NCI-H226 (cell line): ENCODE measurements around the gene PRCD.
"Not testable (repeated sequence)": the region's sequence is repeated elsewhere in the genome, so short reads cannot be mapped to it uniquely, and the experiment has no call there.

Experiments
- DNase-seq: peaks from one replicate; pipeline ENCODE4 v3.0.0-alpha.2; 2015

The PRCD gene

DNA sequence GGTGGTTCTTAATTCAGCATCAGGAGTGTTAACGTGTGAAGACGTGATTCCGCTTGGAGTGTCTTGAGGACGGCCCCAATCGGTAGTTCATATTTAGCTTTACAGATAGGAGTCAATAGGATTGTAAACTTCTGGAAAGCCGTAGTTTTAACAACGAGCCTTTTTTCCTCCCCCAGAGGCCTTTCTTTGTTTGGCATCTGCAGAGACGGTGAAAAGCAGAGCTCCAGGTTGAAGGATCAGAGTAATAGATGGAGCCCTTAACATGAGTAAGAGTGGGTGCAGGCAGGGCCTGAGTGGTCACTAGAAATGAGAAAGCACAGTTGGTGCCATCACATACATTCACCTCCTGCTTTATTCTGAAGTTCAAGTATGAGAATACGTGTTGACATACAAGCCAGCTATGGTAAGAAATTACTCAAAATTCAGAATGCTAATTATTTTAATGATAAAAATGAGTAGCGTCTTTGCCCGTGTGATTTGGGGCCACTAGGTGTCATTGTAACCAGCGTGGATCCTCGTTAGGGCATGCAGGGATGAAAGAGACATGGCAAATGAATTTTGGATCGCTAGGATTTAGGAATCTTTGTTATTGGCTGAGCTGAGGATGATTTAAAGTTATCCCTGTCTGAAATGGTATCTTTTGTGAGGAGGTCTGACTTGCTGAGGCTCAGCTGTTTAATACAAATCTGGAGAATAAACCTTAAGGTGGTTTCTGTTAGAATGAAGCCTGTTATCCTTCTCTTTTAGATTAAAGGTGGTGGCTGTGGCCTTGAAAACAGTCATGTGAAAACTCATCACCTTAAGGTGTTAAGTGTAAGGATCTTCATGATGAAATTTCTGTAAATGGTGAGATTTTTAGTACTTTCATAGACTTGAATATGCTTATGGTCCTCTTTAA, 18.6 kb downstream of the PRCD start:
- no peak for DNase-seq

DNA sequence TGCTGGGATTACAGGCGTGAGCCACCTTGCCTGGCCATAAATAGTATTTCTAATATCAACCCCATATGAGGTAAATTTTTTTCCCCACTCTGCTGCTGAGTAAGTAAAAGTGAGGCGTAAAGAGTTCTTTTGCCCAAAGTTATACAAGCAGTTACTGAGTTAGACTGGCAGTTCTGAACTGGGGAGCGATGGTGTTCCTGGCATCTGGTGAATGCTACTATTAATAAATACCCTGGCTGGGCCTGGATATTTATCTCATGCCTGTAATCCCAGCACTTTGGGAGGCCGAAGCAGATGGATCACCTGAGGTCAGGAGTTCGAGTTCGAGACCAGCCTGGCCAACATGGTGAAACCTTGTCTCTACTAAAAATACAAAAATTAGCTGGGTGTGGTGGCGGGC, 19.6 kb downstream of the PRCD start:
- DNase-seq, result not testable (repeated sequence)

DNA sequence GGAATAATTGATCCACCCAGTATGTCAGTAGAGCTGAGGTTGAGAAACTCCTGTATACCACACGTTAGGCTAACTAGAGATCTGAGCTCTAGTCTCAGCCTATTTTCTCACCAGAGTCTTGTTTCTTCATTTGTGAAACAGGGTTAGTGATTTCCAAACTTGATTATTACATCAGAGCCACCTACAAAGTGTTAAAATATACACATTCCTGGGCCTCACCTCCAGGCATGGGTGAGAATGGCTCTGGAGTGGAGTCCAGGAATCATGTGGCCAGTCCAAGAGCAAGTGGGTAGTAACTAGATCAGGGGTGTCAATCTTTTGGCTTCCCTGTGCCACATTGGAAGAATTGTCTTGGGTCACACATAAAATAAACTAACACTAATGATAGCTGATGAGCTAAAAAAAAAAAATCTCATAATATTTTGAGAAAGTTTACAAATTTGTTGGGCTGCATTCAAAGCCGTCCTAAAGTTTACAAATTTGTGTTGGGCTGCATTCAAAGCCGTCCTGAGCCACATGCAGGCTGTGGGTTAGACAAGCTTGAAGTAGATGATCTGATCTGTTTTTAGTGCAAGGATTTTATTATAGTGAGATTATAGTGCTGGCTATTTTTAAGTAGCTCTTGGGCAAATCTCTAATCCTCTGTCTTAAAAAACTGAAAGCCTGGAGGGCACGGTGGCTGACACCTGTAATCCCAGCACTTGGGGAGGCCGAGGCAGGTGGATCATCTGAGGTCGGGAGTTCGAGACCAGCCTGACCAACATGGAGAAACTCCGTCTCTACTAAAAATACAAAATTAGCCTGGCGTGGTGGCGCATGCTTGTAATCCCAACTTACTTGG, 20.4 kb downstream of the PRCD start:
- DNase-seq, result no peak

DNA sequence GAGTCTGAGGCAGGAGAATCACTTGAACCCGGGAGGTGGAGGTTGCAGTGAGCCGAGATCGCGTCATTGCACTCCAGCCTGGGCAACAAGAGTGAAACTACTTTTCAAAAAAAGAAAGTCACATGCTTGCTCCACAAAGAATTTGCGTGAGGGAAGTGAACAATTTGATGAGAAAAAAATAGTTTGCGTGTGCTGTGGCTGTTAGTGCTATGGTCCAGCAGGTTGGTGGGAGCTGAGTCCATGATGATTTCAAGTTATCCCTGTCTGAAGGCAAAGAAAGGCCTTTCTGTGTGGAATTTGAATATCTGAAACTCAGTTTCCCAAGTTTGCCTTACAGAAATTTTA, 21.0 kb downstream of the PRCD start:
- DNase-seq, result no peak

DNA sequence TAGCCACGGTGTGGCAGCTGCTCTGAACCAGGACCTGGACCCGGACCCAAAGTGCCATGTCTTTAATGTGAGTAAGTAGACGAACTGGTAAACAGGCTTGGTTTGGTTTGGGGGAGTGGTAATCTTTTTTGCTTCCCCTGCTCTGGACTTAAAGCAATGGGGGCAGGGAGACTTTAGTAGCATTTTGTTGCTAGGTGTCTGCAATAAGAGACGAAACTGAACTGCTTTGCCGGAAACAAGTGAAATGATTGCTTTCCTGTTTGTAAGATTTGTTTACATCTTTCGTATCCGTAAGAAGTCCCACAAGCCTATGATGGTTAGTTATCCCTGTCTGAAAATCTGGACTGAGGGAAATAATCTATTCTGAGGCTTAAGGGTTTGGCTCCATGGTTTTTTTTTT, 21.5 kb downstream of the PRCD start:
- DNase-seq, result no peak

DNA sequence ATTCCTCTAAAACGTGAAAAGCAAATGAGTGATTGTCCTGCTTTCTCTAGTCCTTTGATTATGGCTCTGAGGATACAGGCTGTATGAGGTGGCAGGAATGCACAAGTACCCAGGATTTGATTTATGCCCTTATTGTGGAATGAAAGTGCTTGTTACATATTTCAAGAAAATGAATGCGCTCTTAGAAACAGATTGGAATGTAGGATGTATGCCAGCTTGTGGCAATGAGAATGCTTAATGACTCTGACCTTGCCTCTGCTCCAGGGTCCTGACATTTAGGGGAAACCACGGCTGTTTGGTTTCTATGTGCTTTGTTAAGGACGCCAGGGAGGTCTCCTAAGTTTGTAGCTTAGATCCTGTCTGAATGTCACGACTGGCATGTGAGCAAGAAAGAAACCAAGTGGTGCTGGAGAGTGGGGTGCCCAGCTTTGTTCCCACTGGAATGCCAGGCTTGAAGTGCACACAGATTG, 22.0 kb downstream of the PRCD start:
- DNase-seq, result peak; percentile 42

DNA sequence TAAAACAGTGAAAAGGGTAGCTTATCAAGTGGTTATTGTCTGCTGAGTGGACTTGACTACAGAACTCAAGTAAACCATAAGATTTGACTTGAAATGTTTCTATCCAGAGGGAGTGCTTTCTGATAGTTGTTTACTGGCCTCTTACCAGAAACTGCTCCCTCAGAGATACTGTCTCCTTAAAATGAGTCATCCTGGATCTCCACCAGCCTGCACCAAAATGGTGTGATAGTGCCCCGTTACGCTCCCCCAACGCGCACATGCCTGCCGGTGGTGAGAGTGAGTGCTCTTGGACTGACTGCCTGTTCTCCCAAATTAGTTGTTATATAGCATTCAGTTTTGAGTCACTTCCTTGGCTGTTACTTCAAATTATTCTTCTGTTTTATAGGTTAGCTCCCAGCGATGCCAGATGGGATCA, 22.9 kb downstream of the PRCD start:
- peak; percentile 95 for DNase-seq

DNA sequence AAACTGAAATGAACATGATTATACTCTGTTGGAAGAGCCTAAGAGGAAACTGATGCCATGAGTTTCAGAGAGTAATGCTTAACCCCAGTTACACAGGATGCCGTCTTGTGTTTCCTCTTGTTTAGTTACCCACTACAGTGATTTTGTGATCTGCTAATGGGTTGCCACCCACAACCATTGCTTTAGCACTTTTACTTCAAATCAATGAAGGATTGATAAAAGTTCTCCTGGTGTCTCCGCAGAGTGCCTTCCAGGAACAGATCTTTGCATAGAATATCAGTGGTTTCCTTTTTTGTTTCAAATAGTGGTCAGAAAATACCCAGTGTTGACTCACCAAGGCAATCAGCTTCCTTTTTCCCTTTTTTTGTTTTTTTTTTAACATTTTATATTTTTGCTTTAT, 23.5 kb downstream of the PRCD start:
- DNase-seq, result not testable (repeated sequence)

DNA sequence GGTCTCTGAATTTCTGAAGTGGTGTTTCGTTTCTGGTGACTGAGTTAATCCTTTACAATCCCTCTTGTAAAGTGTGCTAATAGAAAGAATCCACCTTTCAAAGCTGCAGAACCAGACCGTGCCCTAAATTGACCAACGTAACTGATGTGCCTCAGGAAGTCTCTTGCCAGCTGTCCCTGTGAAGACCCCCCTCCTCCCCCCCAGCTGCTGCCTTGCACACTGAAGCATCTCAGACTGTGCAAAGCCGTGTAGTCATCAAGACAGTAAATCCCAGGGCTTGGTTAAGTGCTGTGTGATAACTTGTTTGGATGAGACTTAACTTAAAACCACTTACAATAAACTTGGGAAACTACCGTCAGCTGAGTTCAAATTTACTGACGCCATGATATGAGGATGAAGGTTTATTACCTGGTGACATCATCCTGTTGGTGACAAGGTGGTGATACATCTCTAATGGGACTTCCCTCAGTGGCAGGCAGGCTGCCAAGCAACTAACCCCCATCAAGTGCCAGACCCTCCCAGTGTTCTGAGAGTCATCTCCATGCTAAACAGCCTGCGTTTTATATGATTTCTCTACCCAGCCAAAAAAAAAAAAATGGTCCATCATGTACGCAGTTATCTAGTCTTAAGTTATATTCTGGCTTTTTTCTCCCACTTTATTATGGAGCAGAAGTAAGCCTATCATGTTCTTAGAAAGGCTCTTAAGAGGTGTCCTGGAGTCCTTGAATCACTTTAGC, 25.3 kb downstream of the PRCD start:
- DNase-seq, result not testable (repeated sequence)

DNA sequence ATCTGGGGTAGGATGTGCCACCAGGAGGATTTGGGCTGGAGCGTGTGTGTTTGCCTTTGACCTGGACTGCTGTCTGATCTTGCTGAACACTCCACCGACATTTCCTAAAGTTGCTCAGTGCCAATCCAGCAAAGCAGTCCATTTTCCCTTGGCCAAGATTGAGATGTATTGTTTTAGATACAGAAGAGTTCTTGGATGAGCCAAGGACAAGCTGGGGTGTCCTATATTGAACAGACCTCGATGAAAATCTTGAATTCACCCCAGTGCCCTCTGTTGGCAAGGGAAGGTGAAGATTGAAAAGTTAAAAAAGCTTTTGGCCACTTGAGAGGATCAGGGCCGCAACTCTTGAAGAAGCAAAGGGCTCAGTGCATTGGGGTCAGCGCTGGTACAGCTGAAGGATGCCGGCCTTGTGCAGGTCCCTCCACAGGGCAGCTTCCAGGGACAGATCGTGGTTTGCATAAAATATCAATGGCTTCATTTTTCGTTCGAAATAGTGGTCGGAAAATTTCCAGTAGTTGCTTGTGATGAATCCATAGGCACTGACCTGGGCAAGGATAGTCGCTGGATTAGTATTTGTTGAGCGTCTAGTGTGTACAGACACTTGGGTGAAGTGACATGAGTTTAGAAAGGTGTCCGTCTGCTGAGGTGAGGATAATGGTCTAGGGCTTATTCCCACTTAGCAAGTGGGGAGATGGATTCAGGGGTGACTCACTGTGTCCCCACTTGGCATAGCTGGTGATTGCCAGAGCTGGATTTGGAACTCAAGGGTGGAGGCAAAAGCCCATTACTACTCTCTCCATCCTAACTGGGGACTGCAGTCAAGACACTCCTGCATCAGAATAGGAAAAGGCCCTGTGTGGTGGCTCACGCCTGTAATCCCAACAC, 26.1 kb downstream of the PRCD start:
- no peak for DNase-seq

DNA sequence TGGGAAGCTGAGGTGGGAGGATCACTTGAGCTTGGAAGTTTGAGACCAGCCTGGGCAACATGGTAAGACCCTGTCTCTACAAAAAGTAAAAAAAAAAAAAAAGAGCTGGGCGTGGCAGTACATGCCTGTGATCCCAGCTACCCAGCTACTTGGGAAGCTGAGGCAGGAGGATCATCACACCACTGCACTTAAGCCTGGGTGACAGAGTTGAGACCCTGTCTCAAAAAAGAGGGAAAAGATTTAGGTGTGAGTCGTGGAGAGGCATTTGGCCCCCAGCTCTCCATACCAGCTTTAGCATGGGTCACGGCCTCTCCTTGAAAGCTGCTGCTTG, 26.7 kb downstream of the PRCD start:
- no peak for DNase-seq

DNA sequence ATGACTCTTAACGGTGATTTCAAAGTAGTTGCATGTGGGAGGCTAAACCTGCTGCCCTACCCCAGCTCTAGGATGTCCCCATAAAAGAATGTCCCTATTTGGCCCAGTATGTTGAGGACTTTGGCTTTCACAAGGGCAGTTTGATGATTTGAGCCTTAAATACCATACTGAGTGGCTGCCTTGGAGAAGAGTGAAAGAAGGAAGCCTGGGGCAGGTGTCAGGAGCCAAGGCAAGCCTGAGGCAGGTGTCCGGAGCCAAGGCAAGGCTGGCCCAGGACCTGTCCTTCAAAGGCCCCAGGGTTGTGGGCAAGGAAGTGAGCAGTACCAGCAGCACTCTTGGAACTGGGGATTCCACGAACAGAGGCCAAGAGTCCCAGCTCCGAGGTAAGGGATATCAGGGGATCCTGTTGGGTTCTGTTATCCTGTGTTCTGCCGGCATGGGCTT, 27.2 kb downstream of the PRCD start:
- DNase-seq, result no peak

DNA sequence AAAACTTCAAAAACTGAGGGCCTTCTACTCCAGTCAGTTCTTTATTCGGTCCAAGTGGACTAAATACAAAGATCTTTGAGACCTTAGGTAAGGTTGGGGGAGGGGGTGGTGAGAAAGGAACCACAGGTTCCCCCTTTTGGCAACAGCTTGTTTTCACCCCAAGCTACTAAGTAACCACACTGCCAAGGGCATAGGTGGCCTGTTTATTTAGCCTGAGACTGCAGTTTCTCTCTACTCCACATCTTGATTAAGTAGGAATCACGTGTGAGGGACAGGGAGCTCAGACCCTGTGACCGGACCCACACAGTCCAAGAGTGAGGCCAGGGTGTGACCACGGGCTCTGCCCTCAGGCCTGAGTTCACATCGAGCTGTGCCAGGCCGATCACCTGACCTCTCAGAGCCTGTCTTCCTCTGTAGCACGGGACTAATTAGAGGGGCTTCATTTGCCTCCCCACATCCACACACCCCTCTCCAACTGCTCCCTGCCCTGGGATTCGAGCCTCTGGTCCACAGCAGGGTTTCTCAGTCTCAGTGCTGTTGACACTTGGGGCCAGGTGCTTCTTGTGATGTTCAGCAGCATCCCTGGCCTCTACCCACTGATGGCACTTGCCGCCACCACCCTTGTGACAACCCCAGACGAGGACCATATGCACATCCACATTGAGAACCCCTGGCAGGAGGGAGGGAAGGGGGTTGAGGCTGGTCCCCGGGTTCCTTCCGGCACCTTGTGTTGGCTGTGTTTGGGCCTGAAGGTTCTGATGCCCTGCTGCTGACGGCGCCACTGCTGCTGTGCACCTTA, 28.0 kb downstream of the PRCD start:
- DNase-seq, result no peak

DNA sequence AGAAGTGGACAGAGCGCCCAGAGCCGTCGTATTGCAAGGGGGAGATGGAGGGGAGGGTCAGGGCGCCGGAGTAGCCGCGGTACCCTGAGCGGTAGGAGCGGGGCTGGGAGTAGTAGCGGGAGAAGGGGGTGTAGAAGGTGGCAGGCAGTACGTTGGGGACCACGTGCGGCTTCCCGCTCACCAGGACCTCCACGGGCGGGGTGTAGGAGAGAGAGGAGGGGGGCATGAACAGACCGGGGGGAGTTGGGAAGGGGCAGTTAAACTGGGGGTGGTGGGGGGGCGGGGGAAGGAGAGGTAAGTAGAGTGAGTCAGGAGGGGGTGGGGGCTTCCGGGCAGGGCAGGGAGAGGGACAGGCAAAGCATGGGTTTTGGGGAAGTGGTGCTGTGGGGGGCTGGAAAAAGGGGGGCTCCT, 29.0 kb downstream of the PRCD start:
- no peak for DNase-seq

DNA sequence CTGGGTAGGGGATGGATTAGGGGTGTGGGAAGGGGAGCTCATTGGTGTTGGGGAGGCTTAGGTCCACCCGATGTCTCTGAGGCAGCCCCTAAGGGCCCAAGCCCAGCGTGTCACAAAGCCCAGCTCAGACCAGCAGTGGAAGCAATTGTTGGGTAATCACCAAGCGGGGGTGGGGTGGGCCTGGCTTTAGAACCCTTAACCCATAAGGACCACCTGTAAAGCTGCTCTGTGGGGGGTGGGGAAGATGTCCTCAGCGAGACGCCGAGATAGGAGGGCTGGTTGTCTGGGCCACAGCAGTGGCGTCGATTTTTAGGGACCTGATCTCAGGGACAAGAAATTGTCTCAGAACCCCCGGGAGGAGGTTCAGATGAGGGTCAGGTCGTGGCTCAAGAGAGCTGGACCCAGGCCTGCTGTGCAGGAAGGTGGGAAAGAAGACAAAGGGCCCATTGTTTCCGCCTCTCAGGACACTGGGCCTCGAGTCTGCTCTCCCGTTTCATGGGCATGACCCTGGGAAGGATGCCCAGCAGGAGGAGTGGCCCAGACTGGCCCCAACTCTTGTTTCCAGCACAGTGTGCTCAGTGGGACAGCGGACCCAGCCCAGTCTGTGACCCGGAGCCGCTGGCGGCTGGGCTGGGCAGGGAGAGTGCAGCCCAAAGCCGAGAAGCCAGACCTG, 29.9 kb downstream of the PRCD start:
- no peak for DNase-seq

DNA sequence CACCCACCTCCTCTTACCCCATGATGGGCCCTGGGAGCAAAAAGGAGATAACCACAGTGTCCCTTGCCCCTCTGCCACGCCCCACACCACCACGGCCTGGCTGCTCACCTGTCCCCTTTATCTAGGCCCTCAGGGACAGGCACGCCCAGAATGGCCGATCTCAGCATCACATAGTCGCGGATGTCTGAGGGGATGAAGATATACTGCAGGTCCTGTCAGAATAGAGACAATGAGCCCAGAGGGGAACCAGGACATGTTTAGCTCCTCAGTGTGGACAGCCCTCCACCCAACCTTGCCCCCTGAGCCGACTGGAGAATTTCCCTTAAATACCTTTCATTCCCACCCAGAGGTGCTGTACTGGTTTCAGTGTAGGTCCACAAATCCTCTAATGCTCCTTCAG, 30.6 kb downstream of the PRCD start:
- DNase-seq, result no peak

DNA sequence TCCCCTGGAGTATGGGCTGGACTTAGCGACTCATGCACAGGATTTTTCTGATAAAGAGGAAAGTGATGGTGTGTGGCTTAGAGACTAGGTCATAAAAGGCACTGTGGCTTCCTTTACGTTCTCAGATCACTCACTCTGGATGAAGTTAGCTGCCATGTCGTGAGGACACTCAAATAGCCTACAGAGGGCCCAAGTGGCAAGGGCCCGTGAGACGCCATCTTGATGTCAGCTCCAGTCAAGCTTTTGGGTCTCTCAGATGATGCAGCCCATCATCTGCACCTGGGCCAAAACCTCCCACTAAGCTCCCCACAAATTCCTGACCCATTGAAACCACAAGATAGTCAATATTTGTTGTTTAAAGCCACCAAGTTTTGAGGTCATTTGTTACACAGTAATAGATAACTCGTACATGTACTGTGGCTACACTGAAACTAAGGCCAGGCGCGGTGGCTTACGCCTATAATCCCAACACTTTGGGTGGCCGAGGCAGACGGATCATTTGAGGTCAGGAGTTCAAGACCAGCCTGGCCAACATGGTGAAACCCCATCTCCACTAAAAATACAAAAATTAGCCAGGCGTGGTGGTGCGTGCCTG, 31.1 kb downstream of the PRCD start:
- DNase-seq, result no peak

DNA sequence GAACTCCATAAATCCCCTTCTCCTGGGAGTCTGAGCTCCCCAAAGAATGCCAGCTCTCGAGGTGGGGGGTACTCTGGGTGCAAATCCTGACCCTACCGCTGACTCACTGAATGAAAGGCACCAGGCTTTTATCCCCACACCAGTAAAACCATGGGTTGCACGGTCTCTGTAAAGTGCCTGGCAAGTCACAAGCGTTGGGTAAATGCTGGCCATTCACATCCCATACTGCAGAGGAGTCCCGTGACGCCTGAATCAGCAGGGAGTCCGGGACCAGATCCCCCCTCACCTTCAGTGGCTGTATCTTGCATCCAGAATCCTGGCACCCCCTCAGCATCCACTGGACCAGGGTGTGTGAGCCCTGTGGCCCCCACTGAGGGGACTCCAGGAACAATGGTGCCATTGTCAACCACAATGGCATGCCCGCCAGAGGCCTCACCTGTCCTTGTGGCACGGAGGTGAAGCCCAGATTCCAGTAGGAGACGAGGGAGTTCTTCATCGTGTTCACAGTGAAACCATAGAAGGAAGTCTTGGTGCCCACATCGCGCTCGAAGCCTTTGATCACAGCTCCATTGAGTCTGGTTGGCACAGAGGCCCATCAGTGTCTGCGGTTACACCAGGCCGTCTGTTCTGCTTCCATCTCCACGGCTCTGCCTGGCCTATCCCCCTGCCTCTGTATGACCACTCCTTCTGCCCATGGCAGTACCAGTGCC, 32.5 kb downstream of the PRCD start:
- DNase-seq, result no peak

DNA sequence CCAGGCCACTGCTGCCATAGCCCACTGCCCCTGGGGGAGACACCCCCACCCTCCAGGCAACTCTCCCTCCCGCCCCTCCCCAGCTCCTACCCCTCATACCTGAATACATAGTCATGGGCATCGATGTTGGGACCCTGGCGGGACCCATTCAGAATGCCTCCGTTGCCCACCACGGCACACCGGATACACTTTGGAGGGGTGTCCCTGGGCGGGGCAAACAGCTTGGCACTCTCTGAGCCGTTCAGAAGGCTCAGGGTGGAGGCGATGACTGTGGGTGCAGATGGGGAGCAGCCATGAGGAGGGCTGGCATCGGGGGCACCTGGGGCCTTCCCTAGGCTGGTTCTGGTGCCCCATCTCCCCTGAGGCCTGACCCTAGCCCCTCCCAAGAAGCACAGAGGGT, 33.3 kb downstream of the PRCD start:
- no peak for DNase-seq

DNA sequence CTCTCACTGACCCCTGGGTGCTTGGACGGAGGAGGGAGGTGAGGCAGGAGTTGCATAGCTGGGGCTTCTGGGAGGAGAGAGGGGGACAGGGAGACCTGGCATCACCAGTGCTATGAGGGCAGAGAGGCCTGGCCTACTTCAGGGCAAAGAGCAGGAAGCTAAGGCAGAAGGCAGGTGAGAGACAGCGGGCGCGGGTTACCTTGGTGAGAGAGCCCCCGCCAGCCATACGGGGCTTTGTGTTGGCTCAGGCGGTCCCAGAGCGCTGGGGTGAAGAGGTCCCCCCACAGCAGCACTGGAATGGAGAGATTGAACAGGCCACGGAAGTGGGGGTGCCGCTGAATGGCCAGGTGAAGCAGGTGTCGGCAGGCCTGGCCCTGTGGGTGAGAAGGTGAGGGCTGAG, 34.3 kb downstream of the PRCD start:
- DNase-seq, result no peak
